Endothelial cell of umbilical vein (primary cell): Measurements from ENCODE around the gene IRS1. TPM values are rescaled to one million over a fixed set of nuclear protein-coding genes. Genes with fewer than 3 reads are reported as not detected.

Source experiments
- BruUV-seq: library from RNA; stranded (reverse); fragments of 400-500 nt; replicated peaks from 2 replicates; lab custom pipeline; 2021; lab: Mats Ljungman, UMichigan
- CTCF ChIA-PET: fragments of 300-600, 350-600 bp; sonication (Branson Sonifier 250); formaldehyde crosslinking; loops from one replicate; lab custom pipeline; 2021; ENCODE audit warnings: antibody characterized with exemption, inconsistent platforms; lab: Charles Lee
- POLR2A ChIA-PET: fragments of 300-600, 350-600 bp; sonication (Branson Sonifier 250); formaldehyde crosslinking; loops from one replicate; lab custom pipeline; 2021; ENCODE audit warnings: antibody characterized with exemption, inconsistent platforms; lab: Charles Lee
- DNase-seq: peaks from one replicate; pipeline ENCODE4 v3.0.0-alpha.2; 2011; ENCODE audit warnings: low read depth, low spot score
- FAIRE-seq: peaks from 2 replicates; lab custom pipeline; 2011; peaks lifted over from hg19 to GRCh38; lab: Jason Lieb, UNC
- H2AFZ ChIP-seq: 2 replicates; pipeline ENCODE4 v1.6.0; 2012; ENCODE audit warnings: low read depth, low read length, control low read depth, inconsistent platforms
- H3K27ac ChIP-seq: 2 replicates; pipeline ENCODE4 v1.5.1; 2011; ENCODE audit warnings: low read depth, mild to moderate bottlenecking, control low read depth, low read length, moderate library complexity; ENCODE audit not compliant: insufficient read depth
- H3K27me3 ChIP-seq, 2 experiments: 2 replicates each; pipeline versions ENCODE4 v1.6.0 to v1.6.1; 2011; ENCODE audit warnings: low read length in 2 of 2, mixed read lengths in 1 of 2; ENCODE audit not compliant: control insufficient read depth in 2 of 2, insufficient read depth in 2 of 2
- H3K36me3 ChIP-seq, 2 experiments: 2 replicates in 1 of 2; 3 replicates in 1 of 2; pipeline ENCODE4 v1.5.1; 2011; ENCODE audit warnings: low read length in 2 of 2, mild to moderate bottlenecking in 1 of 2, moderate library complexity in 1 of 2; ENCODE audit not compliant: control insufficient read depth in 2 of 2, insufficient read depth in 2 of 2; ENCODE audit errors: extremely low read depth in 1 of 2
- H3K4me1 ChIP-seq: 3 replicates; pipeline ENCODE4 v1.5.1; 2011; ENCODE audit warnings: mild to moderate bottlenecking, low read length; ENCODE audit not compliant: control insufficient read depth, insufficient read depth; ENCODE audit errors: extremely low read depth
- H3K4me2 ChIP-seq: 2 replicates; pipeline ENCODE4 v1.6.1; 2011; ENCODE audit warnings: low read length, control low read depth, mixed read lengths; ENCODE audit not compliant: insufficient read depth
- H3K4me3 ChIP-seq, 3 experiments: fragments of 200-600 bp in 1 of 3; sonication (generic), shearing (Covaris generic) in 1 of 3; replicated peaks in 1 of 3; 2 replicates each; pipeline ENCODE4 v1.5.1; 2011 to 2016; ENCODE audit warnings: control low read depth in 3 of 3, low read length in 3 of 3, mild to moderate bottlenecking in 2 of 3, inconsistent platforms in 1 of 3, low read depth in 1 of 3, moderate library complexity in 1 of 3; ENCODE audit not compliant: insufficient read depth in 1 of 3
- H3K79me2 ChIP-seq: 2 replicates; pipeline ENCODE4 v1.6.0; 2012; ENCODE audit warnings: low read length, inconsistent platforms; ENCODE audit not compliant: control insufficient read depth, insufficient read depth
- H3K9ac ChIP-seq: replicated peaks from 2 replicates; pipeline ENCODE3; 2011; ENCODE audit warnings: low read length, control low read depth; ENCODE audit not compliant: insufficient read depth; ENCODE audit errors: extremely low read depth
- H3K9me1 ChIP-seq: replicated peaks from 3 replicates; pipeline ENCODE4 v1.6.0; 2011; ENCODE audit warnings: mild to moderate bottlenecking, low read length; ENCODE audit not compliant: control insufficient read depth, insufficient read depth; ENCODE audit errors: extremely low read depth
- H3K9me3 ChIP-seq: replicated peaks from 2 replicates; pipeline ENCODE4 v1.5.1; 2012; ENCODE audit warnings: low read length, inconsistent platforms; ENCODE audit not compliant: control insufficient read depth, insufficient read depth
- H4K20me1 ChIP-seq: replicated peaks from 2 replicates; pipeline ENCODE3; 2011; ENCODE audit warnings: mild to moderate bottlenecking, low read length; ENCODE audit not compliant: control insufficient read depth, insufficient read depth; ENCODE audit errors: extremely low read depth
- CTCF ChIP-seq, 2 donors: IDR thresholded peaks; 1 replicate in 1 of 2; 2 replicates in 1 of 2; pipeline ENCODE4 v1.5.1; 2011; ENCODE audit warnings: low read length in 2 of 2, mild to moderate bottlenecking in 2 of 2, moderate library complexity in 2 of 2, control low read depth in 1 of 2, inconsistent platforms in 1 of 2, low read depth in 1 of 2; ENCODE audit not compliant: insufficient read depth in 1 of 2; ENCODE audit errors: extremely low read depth in 1 of 2
- EZH2 ChIP-seq: IDR thresholded peaks from 2 replicates; pipeline ENCODE4 v1.6.1; 2012; ENCODE audit warnings: borderline replicate concordance, low read depth, mild to moderate bottlenecking, moderate library complexity, low read length, inconsistent platforms; ENCODE audit not compliant: severe bottlenecking
- FOS ChIP-seq: IDR thresholded peaks from 2 replicates; pipeline ENCODE4 v1.6.1; 2011; ENCODE audit warnings: mild to moderate bottlenecking, low read length, moderate library complexity, borderline replicate concordance; ENCODE audit not compliant: insufficient read depth
- JUN ChIP-seq: IDR thresholded peaks from 2 replicates; pipeline ENCODE4 v1.6.1; 2011; ENCODE audit warnings: borderline replicate concordance, low read depth; ENCODE audit not compliant: insufficient read length, insufficient read depth
- MAX ChIP-seq: IDR thresholded peaks from 2 replicates; pipeline ENCODE4 v1.6.1; 2011; ENCODE audit not compliant: insufficient read depth, insufficient read length
- MYC ChIP-seq: IDR thresholded peaks from one replicate; pipeline ENCODE4 v1.6.1; 2011; ENCODE audit warnings: mild to moderate bottlenecking, low read depth, low read length
- POLR2AphosphoS5 ChIP-seq: IDR thresholded peaks from 2 replicates; pipeline ENCODE4 v1.6.1; 2012; ENCODE audit warnings: low read depth, mild to moderate bottlenecking, control low read depth, low read length, moderate library complexity; ENCODE audit not compliant: insufficient read depth
- dilution Hi-C: fragments of 300-500 bp; cut with MboI; formaldehyde crosslinking; loops from one replicate; pipeline ENCODE4 v1.15.0; 2019; ENCODE audit warnings: low sequenced_read_pairs; ENCODE audit not compliant: extremely low pct_ligation_motif_present
- intact Hi-C: fragments of 100-400 bp; cut with micrococcal nuclease; formaldehyde crosslinking; loops from one replicate; pipeline ENCODE4 v1.10.0; 2022
- polyA plus RNA-seq, 4 experiments: library from polyadenylated mRNA; depleted of rRNA in 3 of 4; stranded (reverse) in 3 of 4; unstranded in 1 of 4; fragments of >200 nt; gene quantifications; 2 replicates each; pipeline versions ENCODE4 v1.2.1 to v1.2.3, GENCODE V29; 2011 to 2012; ENCODE audit warnings: missing spikeins in 1 of 4
- total RNA-seq: library from RNA; stranded (reverse); gene quantifications from 2 replicates; pipeline ENCODE4 v1.2.3, GENCODE V29; 2021

IRS1 gene
- total and polyA plus RNA-seq, 2 donors (not counting 3 experiments of a cell fraction or from before 2014, with no cell fraction given): 0.10 to 0.11 TPM

- no peaks in the 10 kb centered on the region for H3K36me3 ChIP-seq
- POLR2A ChIA-PET: no interaction called here
- FAIRE-seq (no peak), DNase-seq (no peak)
- H3K27me3 ChIP-seq: no peaks in the 10 kb centered on the region
- H3K79me2 ChIP-seq: peaks cover 2% of the 10 kb centered on the region
- no peaks in the 10 kb centered on the region for H3K9me3 ChIP-seq
- H4K20me1 ChIP-seq: no peaks in the 10 kb centered on the region
- dilution Hi-C loops: no loop called here
- H3K4me1 ChIP-seq: peaks cover 16% of the 10 kb centered on the region
- no peak for TF ChIP-seq CTCF (IDR thresholded peaks at IDR 0.05; ENCODE audit: extremely low read depth in 1 of 2, insufficient read depth in 1 of 2, low read depth in 1 of 2, low read length in 2 of 2)
- no peak for TF ChIP-seq MAX
- no peak for TF ChIP-seq MYC
- TF ChIP-seq FOS: no peak
- TF ChIP-seq EZH2: no peak
- TF ChIP-seq POLR2AphosphoS5: no peak
- no peak for TF ChIP-seq JUN
- no peak overlapping the region for H3K4me3 ChIP-seq
- H2AFZ ChIP-seq: no peak overlapping the region
- CTCF ChIA-PET: no interaction called here
- no peaks in the 10 kb centered on the region for H3K9me1 ChIP-seq
- H3K9ac ChIP-seq: no peak overlapping the region
- BruUV-seq: no TSS peak
- H3K27ac ChIP-seq: no peak overlapping the region
- H3K4me2 ChIP-seq: peak overlapping the region; percentile 80
- intact Hi-C loops: loop anchor here (5.0 kb wide), 2 partner anchors 185 to 980 kb away; no protein-coding TSS in a partner anchor
Measured at GRCh38 chr2:226837334-226837733, 37.7 kb upstream of the IRS1 start.
